OCI-LY1 (cell line): Measurements from ENCODE around the gene OR2T29.
"Not testable (repeated sequence)": the region's sequence is repeated elsewhere in the genome, so short reads cannot be mapped to it uniquely, and the experiment has no call there.

Experiments used
- H2AFZ ChIP-seq: fragments of 200-600 bp; sonication (generic), shearing (Covaris generic); 2 replicates; pipeline ENCODE4 v1.6.0; 2014; ENCODE audit warnings: antibody characterized with exemption, mild to moderate bottlenecking, low read length
- H3F3A ChIP-seq: fragments of 200-600 bp; sonication (generic), shearing (Covaris generic); 2 replicates; pipeline ENCODE4 v1.6.0; 2014; ENCODE audit warnings: mild to moderate bottlenecking, antibody characterized with exemption, low read length, moderate library complexity; ENCODE audit not compliant: insufficient read depth
- H3K27ac ChIP-seq: fragments of 200-600 bp; sonication (generic); 2 replicates; pipeline ENCODE4 v1.5.1; 2014; ENCODE audit warnings: low read length, mixed run types, mild to moderate bottlenecking, low read depth; ENCODE audit not compliant: poor library complexity, severe bottlenecking
- H3K27me3 ChIP-seq: fragments of 200-600 bp; sonication (generic); 2 replicates; pipeline ENCODE4 v1.6.0; 2014; ENCODE audit warnings: antibody characterized with exemption, mild to moderate bottlenecking, low read length, moderate library complexity; ENCODE audit not compliant: insufficient read depth
- H3K36me3 ChIP-seq: fragments of 200-600 bp; sonication (generic); 2 replicates; pipeline ENCODE4 v1.6.1; 2014; ENCODE audit warnings: mild to moderate bottlenecking, antibody characterized with exemption, low read length, moderate library complexity, mixed read lengths; ENCODE audit not compliant: insufficient read depth
- H3K4me1 ChIP-seq: fragments of 200-600 bp; sonication (generic); 2 replicates; pipeline ENCODE4 v1.5.1; 2014; ENCODE audit warnings: mild to moderate bottlenecking, low read length, moderate library complexity; ENCODE audit not compliant: insufficient read depth, severe bottlenecking
- H3K4me2 ChIP-seq: fragments of 200-600 bp; sonication (generic), shearing (Covaris generic); 2 replicates; pipeline ENCODE4 v1.6.1; 2014; ENCODE audit warnings: low read length
- H3K4me3 ChIP-seq: fragments of 200-600 bp; sonication (generic); 2 replicates; pipeline ENCODE4 v1.5.1; 2014; ENCODE audit warnings: low read length, low read depth, mild to moderate bottlenecking, mixed read lengths; ENCODE audit not compliant: poor library complexity, severe bottlenecking
- H3K79me2 ChIP-seq: fragments of 200-600 bp; shearing (Covaris generic); 2 replicates; pipeline ENCODE4 v1.6.1; 2016; ENCODE audit warnings: mixed run types, low read length, mixed read lengths; ENCODE audit not compliant: insufficient read depth
- H3K9ac ChIP-seq: fragments of 200-600 bp; sonication (generic), shearing (Covaris generic); 2 replicates; pipeline ENCODE4 v1.6.1; 2014; ENCODE audit warnings: mild to moderate bottlenecking, low read length, mixed read lengths
- H3K9me2 ChIP-seq: fragments of 200-600 bp; sonication (generic), shearing (Covaris generic); 2 replicates; pipeline ENCODE4 v1.6.1; 2014; ENCODE audit warnings: low read depth, mild to moderate bottlenecking, low read length, mixed read lengths
- H3K9me3 ChIP-seq: fragments of 200-600 bp; shearing (Covaris generic); 2 replicates; pipeline ENCODE4 v1.6.1; 2014; ENCODE audit warnings: low read length, mixed read lengths
- H4K20me1 ChIP-seq: fragments of 200-600 bp; sonication (generic), shearing (Covaris generic); 2 replicates; pipeline ENCODE4 v1.6.0; 2016; ENCODE audit warnings: mild to moderate bottlenecking, low read length; ENCODE audit not compliant: insufficient read depth
- EZH2 ChIP-seq: fragments of 200-600 bp; sonication (generic), shearing (Covaris generic); IDR thresholded peaks from 2 replicates; pipeline ENCODE4 v1.8.0; 2017; ENCODE audit warnings: borderline replicate concordance, mixed run types, mild to moderate bottlenecking, antibody characterized with exemption, low read length, moderate library complexity, mixed read lengths
- TF ChIP-seq, protein P1 (sequence below): fragments of 200-600 bp; sonication (generic), shearing (Covaris generic); IDR thresholded peaks from 2 replicates; pipeline ENCODE4 v1.5.1; 2017; ENCODE audit warnings: mild to moderate bottlenecking, antibody characterized with exemption, low read length, moderate library complexity, mixed read lengths

The OR2T29 gene

DNA sequence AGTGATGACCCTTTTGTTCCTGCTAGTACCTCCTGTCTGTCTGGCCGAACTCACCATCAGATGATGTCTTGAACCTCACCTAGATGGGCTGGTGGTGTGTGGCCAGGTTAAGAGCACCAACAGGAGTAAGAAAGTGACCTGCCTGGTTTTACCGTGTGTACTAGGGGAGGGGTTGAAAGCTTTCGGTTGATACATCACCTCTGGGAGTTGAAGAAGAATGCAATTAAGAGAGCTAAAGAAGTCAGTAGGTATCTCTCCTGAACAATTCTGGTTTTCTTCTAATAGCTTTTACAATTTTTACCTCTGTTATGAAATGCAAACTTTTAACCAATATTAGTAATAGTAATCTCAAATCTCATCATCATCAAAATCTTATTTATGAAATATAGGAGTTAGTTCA, at the start of gene OR2T29:
Gene OR2T29, minus strand, starts transcription at position 101 of the 400 bp plus-strand sequence. CDS start 3,281 bp downstream, outside the sequence.
- not testable (repeated sequence) for H3K9me2 ChIP-seq, H3K9me3 ChIP-seq, H3K9ac ChIP-seq, H3K36me3 ChIP-seq, H2AFZ ChIP-seq, H3F3A ChIP-seq, H3K4me3 ChIP-seq, H3K4me1 ChIP-seq, H4K20me1 ChIP-seq, H3K4me2 ChIP-seq, H3K27me3 ChIP-seq, H3K79me2 ChIP-seq, H3K27ac ChIP-seq

- H3K27ac ChIP-seq: no peak overlapping the region
- no peaks in the 10 kb centered on the region for H3K4me1 ChIP-seq
- H4K20me1 ChIP-seq: no peaks in the 10 kb centered on the region
- no peak overlapping the region for H3K4me2 ChIP-seq
- no peaks in the 10 kb centered on the region for H3K27me3 ChIP-seq
- H3K36me3 ChIP-seq: no peaks in the 10 kb centered on the region
- no peak overlapping the region for H3K9ac ChIP-seq
- H3K9me3 ChIP-seq: no peaks in the 10 kb centered on the region
- no peak overlapping the region for H3K4me3 ChIP-seq
- TF ChIP-seq, protein P1, sequence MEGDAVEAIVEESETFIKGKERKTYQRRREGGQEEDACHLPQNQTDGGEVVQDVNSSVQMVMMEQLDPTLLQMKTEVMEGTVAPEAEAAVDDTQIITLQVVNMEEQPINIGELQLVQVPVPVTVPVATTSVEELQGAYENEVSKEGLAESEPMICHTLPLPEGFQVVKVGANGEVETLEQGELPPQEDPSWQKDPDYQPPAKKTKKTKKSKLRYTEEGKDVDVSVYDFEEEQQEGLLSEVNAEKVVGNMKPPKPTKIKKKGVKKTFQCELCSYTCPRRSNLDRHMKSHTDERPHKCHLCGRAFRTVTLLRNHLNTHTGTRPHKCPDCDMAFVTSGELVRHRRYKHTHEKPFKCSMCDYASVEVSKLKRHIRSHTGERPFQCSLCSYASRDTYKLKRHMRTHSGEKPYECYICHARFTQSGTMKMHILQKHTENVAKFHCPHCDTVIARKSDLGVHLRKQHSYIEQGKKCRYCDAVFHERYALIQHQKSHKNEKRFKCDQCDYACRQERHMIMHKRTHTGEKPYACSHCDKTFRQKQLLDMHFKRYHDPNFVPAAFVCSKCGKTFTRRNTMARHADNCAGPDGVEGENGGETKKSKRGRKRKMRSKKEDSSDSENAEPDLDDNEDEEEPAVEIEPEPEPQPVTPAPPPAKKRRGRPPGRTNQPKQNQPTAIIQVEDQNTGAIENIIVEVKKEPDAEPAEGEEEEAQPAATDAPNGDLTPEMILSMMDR: no peak
- TF ChIP-seq EZH2: no peak
- H3F3A ChIP-seq: no peaks in the 10 kb centered on the region
- no peak overlapping the region for H2AFZ ChIP-seq
- no peaks in the 10 kb centered on the region for H3K79me2 ChIP-seq
- no peaks in the 10 kb centered on the region for H3K9me2 ChIP-seq
These were observed 49.4 kb upstream of the OR2T29 start for GRCh38 chr1:248611883-248612414.

DNA sequence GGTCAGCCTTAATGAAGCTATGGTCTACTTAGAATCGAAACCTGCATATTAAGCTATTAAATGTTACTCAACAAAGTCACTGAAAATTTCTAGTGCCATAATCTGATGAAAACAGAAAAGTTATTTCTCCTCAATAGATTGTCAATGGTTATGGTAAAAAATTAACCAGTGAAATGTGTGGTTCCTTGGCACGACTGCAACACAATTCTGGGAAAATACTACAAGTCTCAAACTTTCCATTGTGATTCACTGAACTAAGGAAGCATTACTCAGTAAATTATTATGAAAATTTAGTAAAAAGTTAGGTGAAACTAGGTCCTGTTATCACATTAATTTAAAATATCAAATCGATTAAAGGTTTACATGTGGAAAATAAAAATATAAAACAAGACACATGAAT, 47.7 kb upstream of the OR2T29 start:
- no peaks in the 10 kb centered on the region for H4K20me1 ChIP-seq
- H3F3A ChIP-seq: no peaks in the 10 kb centered on the region
- no peak for TF ChIP-seq EZH2
- TF ChIP-seq, protein P1: no peak
- H3K9me2 ChIP-seq: no peaks in the 10 kb centered on the region
- H3K27me3 ChIP-seq: no peaks in the 10 kb centered on the region
- no peak overlapping the region for H3K9ac ChIP-seq
- no peaks in the 10 kb centered on the region for H3K36me3 ChIP-seq
- no peaks in the 10 kb centered on the region for H3K79me2 ChIP-seq
- H2AFZ ChIP-seq: no peak overlapping the region
- H3K4me1 ChIP-seq: no peaks in the 10 kb centered on the region
- H3K9me3 ChIP-seq: no peaks in the 10 kb centered on the region
- no peak overlapping the region for H3K27ac ChIP-seq
- H3K4me3 ChIP-seq: no peak overlapping the region
- no peak overlapping the region for H3K4me2 ChIP-seq

DNA sequence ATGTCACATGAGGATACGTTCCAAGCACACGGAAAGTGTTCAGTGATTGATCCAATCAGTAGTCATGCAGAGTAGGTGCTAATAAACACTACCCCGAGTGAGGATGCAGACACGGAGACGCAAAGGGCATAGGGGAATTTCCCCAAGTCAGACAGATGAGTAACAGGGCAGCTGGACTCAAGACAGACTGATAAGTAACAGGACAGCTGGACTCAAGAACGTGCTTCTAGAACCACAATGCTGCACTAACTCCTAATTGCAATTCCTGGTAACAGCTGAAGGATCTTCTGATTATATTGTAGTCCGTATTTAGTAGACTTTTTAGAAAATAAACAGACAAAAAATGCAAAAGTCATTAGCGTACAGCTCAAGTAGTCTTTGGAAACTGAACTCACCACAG, 36.8 kb upstream of the OR2T29 start:
- Histone ChIP-seq H3K79me2 (no peaks in the 10 kb centered on the region), H3K4me3 (no peak overlapping the region), H4K20me1 (no peaks in the 10 kb centered on the region), H3K27me3 (no peaks in the 10 kb centered on the region), H3K27ac (no peak overlapping the region), H3K9me3 (no peaks in the 10 kb centered on the region), H2AFZ (no peak overlapping the region), H3K4me2 (no peak overlapping the region), H3K36me3 (no peaks in the 10 kb centered on the region), H3K9ac (no peak overlapping the region), H3F3A (no peaks in the 10 kb centered on the region), H3K9me2 (no peaks in the 10 kb centered on the region), H3K4me1 (no peaks in the 10 kb centered on the region)
- no peak for TF ChIP-seq EZH2
- TF ChIP-seq, protein P1: no peak
